HEK293 (cell line): Measurements from ENCODE around the gene DCAF15.

ENCODE experiments used
- BCL11B ChIP-seq: fragments of 450-650 bp; formaldehyde crosslinking; IDR thresholded peaks from 2 replicates; pipeline ENCODE4 v1.5.1; 2016; ENCODE audit warnings: low read depth, missing biosample characterization, missing genetic modification characterization
- EGR2 ChIP-seq: fragments of 450-650 bp; formaldehyde crosslinking; IDR thresholded peaks from 2 replicates; pipeline ENCODE4 v1.5.1; 2016; ENCODE audit warnings: low read depth, missing biosample characterization, missing genetic modification characterization
- ELK4 ChIP-seq: IDR thresholded peaks from 2 replicates; pipeline ENCODE4 v1.6.1; 2011; ENCODE audit warnings: mild to moderate bottlenecking, low read depth, low read length, borderline replicate concordance
- FEZF1 ChIP-seq: fragments of 450-650 bp; formaldehyde crosslinking; IDR thresholded peaks from 2 replicates; pipeline ENCODE4 v1.5.1; 2016; ENCODE audit warnings: missing biosample characterization, missing genetic modification characterization
- GLI4 ChIP-seq: fragments of 450-650 bp; formaldehyde crosslinking; IDR thresholded peaks from 2 replicates; pipeline ENCODE4 v1.5.1; 2016; ENCODE audit warnings: missing biosample characterization, missing genetic modification characterization
- HOXA7 ChIP-seq: sonication (generic); formaldehyde crosslinking; IDR thresholded peaks from 2 replicates; pipeline ENCODE4 v1.8.1; 2022; ENCODE audit warnings: missing genetic modification reagents, borderline replicate concordance
- HOXC10 ChIP-seq: sonication (generic); formaldehyde crosslinking; IDR thresholded peaks from 2 replicates; pipeline ENCODE4 v1.8.1; 2023; ENCODE audit warnings: mild to moderate bottlenecking, missing genetic modification reagents
- KLF8 ChIP-seq: fragments of 450-650 bp; formaldehyde crosslinking; IDR thresholded peaks from 2 replicates; pipeline ENCODE4 v1.5.1; 2016; ENCODE audit warnings: missing biosample characterization, missing genetic modification characterization
- PATZ1 ChIP-seq: fragments of 450-650 bp; formaldehyde crosslinking; IDR thresholded peaks from 2 replicates; pipeline ENCODE4 v1.5.1; 2016; ENCODE audit warnings: missing biosample characterization, missing genetic modification characterization
- SP2 ChIP-seq: fragments of 450-650 bp; formaldehyde crosslinking; IDR thresholded peaks from 2 replicates; pipeline ENCODE4 v1.5.1; 2016; ENCODE audit warnings: missing biosample characterization, missing genetic modification characterization
- SP3 ChIP-seq: fragments of 450-650 bp; formaldehyde crosslinking; IDR thresholded peaks from 2 replicates; pipeline ENCODE4 v1.5.1; 2016; ENCODE audit warnings: missing biosample characterization, missing genetic modification characterization
- SP7 ChIP-seq: fragments of 450-650 bp; formaldehyde crosslinking; IDR thresholded peaks from 2 replicates; pipeline ENCODE4 v1.5.1; 2016; ENCODE audit warnings: missing biosample characterization, missing genetic modification characterization
- ZBTB17 ChIP-seq: fragments of 450-650 bp; formaldehyde crosslinking; IDR thresholded peaks from 2 replicates; pipeline ENCODE4 v1.5.1; 2016; ENCODE audit warnings: missing biosample characterization, missing genetic modification characterization
- ZEB2 ChIP-seq: fragments of 450-650 bp; formaldehyde crosslinking; IDR thresholded peaks from 2 replicates; pipeline ENCODE4 v1.5.1; 2016; ENCODE audit warnings: missing biosample characterization, missing genetic modification characterization
- ZNF114 ChIP-seq: fragments of 450-650 bp; formaldehyde crosslinking; IDR thresholded peaks from 2 replicates; pipeline ENCODE4 v1.5.0; 2017; ENCODE audit warnings: missing biosample characterization, missing genetic modification characterization
- ZNF2 ChIP-seq: fragments of 450-650 bp; formaldehyde crosslinking; IDR thresholded peaks from 2 replicates; pipeline ENCODE4 v1.5.1; 2016; ENCODE audit warnings: missing biosample characterization, missing genetic modification characterization
- ZNF266 ChIP-seq: fragments of 450-650 bp; formaldehyde crosslinking; IDR thresholded peaks from 2 replicates; pipeline ENCODE4 v1.5.1; 2016; ENCODE audit warnings: missing biosample characterization, missing genetic modification characterization, low read depth
- ZNF280C ChIP-seq: fragments of 450-650 bp; formaldehyde crosslinking; IDR thresholded peaks from 2 replicates; pipeline ENCODE4 v1.5.1; 2016; ENCODE audit warnings: missing biosample characterization, missing genetic modification characterization
- ZNF324 ChIP-seq: fragments of 450-650 bp; formaldehyde crosslinking; IDR thresholded peaks from 2 replicates; pipeline ENCODE4 v1.5.1; 2016; ENCODE audit warnings: missing biosample characterization, missing genetic modification characterization
- ZNF335 ChIP-seq: fragments of 450-650 bp; formaldehyde crosslinking; conservative IDR thresholded peaks from 2 replicates; pipeline ENCODE4 v1.5.1; 2016; ENCODE audit warnings: missing biosample characterization, missing genetic modification characterization
- ZNF341 ChIP-seq: fragments of 450-650 bp; formaldehyde crosslinking; IDR thresholded peaks from 2 replicates; pipeline ENCODE4; 2016; ENCODE audit warnings: low read depth, missing biosample characterization, missing genetic modification characterization
- ZNF48 ChIP-seq: fragments of 450-650 bp; formaldehyde crosslinking; IDR thresholded peaks from 2 replicates; pipeline ENCODE4 v1.5.1; 2016; ENCODE audit warnings: missing biosample characterization, missing genetic modification characterization
- ZNF501 ChIP-seq: fragments of 450-650 bp; formaldehyde crosslinking; IDR thresholded peaks from 2 replicates; pipeline ENCODE4 v1.5.1; 2016; ENCODE audit warnings: missing biosample characterization, missing genetic modification characterization
- ZNF521 ChIP-seq: fragments of 450-650 bp; formaldehyde crosslinking; IDR thresholded peaks from 2 replicates; pipeline ENCODE4 v1.5.1; 2017; ENCODE audit warnings: missing biosample characterization, mild to moderate bottlenecking, missing genetic modification characterization
- ZNF544 ChIP-seq: fragments of 450-650 bp; formaldehyde crosslinking; IDR thresholded peaks from 2 replicates; pipeline ENCODE4 v1.5.0; 2017; ENCODE audit warnings: missing biosample characterization, missing genetic modification characterization
- ZNF561 ChIP-seq: fragments of 450-650 bp; IDR thresholded peaks from 2 replicates; pipeline ENCODE4 v1.5.1; 2018; ENCODE audit warnings: missing biosample characterization, missing genetic modification characterization, borderline replicate concordance
- ZNF830 ChIP-seq: fragments of 450-650 bp; IDR thresholded peaks from 2 replicates; pipeline ENCODE4 v1.5.0; 2018; ENCODE audit warnings: missing biosample characterization, missing genetic modification characterization, low read depth, mild to moderate bottlenecking, moderate library complexity
- ZNF843 ChIP-seq: fragments of 450-650 bp; formaldehyde crosslinking; IDR thresholded peaks from 2 replicates; pipeline ENCODE4 v1.5.1; 2016; ENCODE audit warnings: missing biosample characterization, missing genetic modification characterization
- ZSCAN30 ChIP-seq: fragments of 450-650 bp; IDR thresholded peaks from 2 replicates; pipeline ENCODE4 v1.5.1; 2018; ENCODE audit warnings: missing biosample characterization, mild to moderate bottlenecking, missing genetic modification characterization, moderate library complexity
- ZXDB ChIP-seq: fragments of 450-650 bp; formaldehyde crosslinking; IDR thresholded peaks from 2 replicates; pipeline ENCODE4 v1.5.1; 2016; ENCODE audit warnings: missing biosample characterization, missing genetic modification characterization
- TF ChIP-seq, protein P1 (sequence below): fragments of 450-650 bp; formaldehyde crosslinking; IDR thresholded peaks from 2 replicates; pipeline ENCODE4 v1.5.1; 2016; ENCODE audit warnings: missing biosample characterization, missing genetic modification characterization
- TF ChIP-seq, protein P2 (sequence below): fragments of 450-650 bp; formaldehyde crosslinking; IDR thresholded peaks from 2 replicates; pipeline ENCODE4 v1.5.1; 2016; ENCODE audit warnings: missing biosample characterization, missing genetic modification characterization

Gene DCAF15

DNA sequence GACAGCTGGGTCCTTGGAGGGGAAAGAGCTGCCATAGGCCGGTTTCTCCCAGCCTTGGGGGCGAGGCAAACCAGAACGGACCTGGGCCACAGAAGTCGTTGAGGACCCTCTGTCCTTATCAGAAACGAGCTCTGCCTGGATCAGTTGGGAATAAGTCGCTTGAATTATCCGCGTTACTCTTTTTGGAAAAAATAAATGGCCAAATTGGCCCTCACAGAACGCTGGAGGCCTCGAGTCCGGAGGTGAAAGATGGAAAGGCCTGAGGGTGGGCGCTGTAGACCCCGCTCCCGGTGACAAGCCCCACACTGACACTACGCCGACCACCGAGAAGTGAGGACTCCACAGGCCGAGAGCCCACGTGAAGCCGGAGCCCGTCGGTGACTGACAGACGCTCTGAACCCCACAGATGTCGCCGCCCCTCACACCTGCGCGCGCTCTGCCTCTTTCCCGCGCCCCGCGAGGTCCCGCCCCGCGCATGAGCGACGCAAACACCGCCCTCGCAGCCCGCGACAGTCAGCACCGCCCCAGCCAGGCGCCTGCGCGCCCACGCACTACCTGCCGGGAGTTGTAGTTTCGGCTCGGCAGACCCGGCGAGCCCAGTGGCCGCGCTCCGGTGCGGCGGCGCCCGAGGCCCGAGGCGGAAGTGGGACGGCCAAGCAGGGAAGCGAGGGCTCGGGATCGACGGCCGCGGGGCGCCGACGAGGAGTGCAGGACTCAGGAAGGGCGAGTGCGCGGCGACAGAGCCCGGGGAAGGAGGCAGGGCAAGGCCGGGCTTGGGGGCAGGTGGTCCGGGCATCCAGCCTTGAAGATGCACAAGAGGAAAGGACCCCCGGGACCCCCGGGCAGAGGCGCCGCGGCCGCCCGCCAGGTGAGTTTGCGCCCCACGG lies 46.4 kb upstream of the DCAF15 start, which contains the start of the genes BRME1 and CC2D1A (continued):
- TF ChIP-seq ZSCAN30 (peak; percentile 58; the same call in 1 of the 2 replicates), KLF8 (tag by site-specific recombination) (peak; percentile 87; the same call in 1 of the 2 replicates), SP2 (peak; percentile 93), ZNF335 (tag by site-specific recombination) (peak; percentile 85), SP7 (tag by site-specific recombination) (peak; percentile 67; the same call in 1 of the 2 replicates), ZNF266 (tag by site-specific recombination) (no peak), ZXDB (tag by site-specific recombination) (peak; percentile 92), ZNF843 (peak; percentile 28; the same call in 1 of the 2 replicates), ELK4 (no peak), ZNF561 (tag by site-specific recombination) (peak; percentile 81; the same call in 1 of the 2 replicates), HOXC10 (CRISPR knock-in tag) (0 out of 2 replicates have a peak, but pooled peaks have one; percentile 88), ZEB2 (tag by site-specific recombination) (peak; percentile 76), ZNF544 (tag by site-specific recombination) (no peak), HOXA7 (CRISPR knock-in tag) (no peak), ZNF521 (no peak), ZNF280C (no peak), ZNF114 (tag by site-specific recombination) (no peak), EGR2 (tag by site-specific recombination) (peak; percentile 77), ZNF324 (tag by site-specific recombination) (peak; percentile 20; the same call in 1 of the 2 replicates), ZNF501 (tag by site-specific recombination) (no peak), BCL11B (peak; percentile 40; the same call in 1 of the 2 replicates), ZNF341 (peak; percentile 33; the same call in 1 of the 2 replicates), GLI4 (tag by site-specific recombination) (0 out of 2 replicates have a peak, but pooled peaks have one; percentile 26), ZNF2 (tag by site-specific recombination) (peak; percentile 61), ZNF830 (tag by site-specific recombination) (no peak), FEZF1 (tag by site-specific recombination) (0 out of 2 replicates have a peak, but pooled peaks have one; percentile 11), SP3 (peak; percentile 93), ZNF48 (tag by site-specific recombination) (no peak), PATZ1 (0 out of 2 replicates have a peak, but pooled peaks have one; percentile 28), ZBTB17 (tag by site-specific recombination) (peak; percentile 93)
- TF ChIP-seq, protein P1, sequence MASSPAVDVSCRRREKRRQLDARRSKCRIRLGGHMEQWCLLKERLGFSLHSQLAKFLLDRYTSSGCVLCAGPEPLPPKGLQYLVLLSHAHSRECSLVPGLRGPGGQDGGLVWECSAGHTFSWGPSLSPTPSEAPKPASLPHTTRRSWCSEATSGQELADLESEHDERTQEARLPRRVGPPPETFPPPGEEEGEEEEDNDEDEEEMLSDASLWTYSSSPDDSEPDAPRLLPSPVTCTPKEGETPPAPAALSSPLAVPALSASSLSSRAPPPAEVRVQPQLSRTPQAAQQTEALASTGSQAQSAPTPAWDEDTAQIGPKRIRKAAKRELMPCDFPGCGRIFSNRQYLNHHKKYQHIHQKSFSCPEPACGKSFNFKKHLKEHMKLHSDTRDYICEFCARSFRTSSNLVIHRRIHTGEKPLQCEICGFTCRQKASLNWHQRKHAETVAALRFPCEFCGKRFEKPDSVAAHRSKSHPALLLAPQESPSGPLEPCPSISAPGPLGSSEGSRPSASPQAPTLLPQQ (tag by site-specific recombination), result peak; percentile 81
- TF ChIP-seq, protein P2, sequence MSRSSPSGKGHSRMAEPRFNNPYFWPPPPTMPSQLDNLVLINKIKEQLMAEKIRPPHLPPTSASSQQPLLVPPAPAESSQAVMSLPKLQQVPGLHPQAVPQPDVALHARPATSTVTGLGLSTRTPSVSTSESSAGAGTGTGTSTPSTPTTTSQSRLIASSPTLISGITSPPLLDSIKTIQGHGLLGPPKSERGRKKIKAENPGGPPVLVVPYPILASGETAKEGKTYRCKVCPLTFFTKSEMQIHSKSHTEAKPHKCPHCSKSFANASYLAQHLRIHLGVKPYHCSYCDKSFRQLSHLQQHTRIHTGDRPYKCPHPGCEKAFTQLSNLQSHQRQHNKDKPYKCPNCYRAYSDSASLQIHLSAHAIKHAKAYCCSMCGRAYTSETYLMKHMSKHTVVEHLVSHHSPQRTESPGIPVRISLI (tag by site-specific recombination), result no peak
